Cardiac muscle cell (in vitro differentiated cells and primary cell): Measurements from ENCODE around the gene RAP1GAP. TPM values are rescaled to one million over a fixed set of nuclear protein-coding genes. Genes with fewer than 3 reads are reported as not detected.

Experiments
- DNase-seq, 2 donors: peaks; one replicate each; pipeline versions ENCODE4 v3.0.0 to v3.0.0-alpha.2; 2010 to 2017; ENCODE audit warnings: low read depth in 1 of 2, low spot score in 1 of 2
- H3K27ac ChIP-seq: fragments of 200-600 bp; sonication (generic); 2 replicates; pipeline ENCODE4 v1.5.1; 2016
- H3K27me3 ChIP-seq: fragments of 200-600 bp; sonication (generic); 2 replicates; pipeline ENCODE4 v1.6.0; 2016; ENCODE audit warnings: control low read depth
- H3K36me3 ChIP-seq: fragments of 200-600 bp; sonication (generic); 2 replicates; pipeline ENCODE4 v1.5.1; 2016; ENCODE audit warnings: control low read depth
- H3K4me1 ChIP-seq: fragments of 200-600 bp; sonication (generic); 2 replicates; pipeline ENCODE4 v1.8.1; 2017; ENCODE audit warnings: low read depth, mild to moderate bottlenecking, mixed run types
- H3K4me3 ChIP-seq: fragments of 200-600 bp; sonication (generic); 2 replicates; pipeline ENCODE4 v1.5.1; 2016; ENCODE audit warnings: mild to moderate bottlenecking
- H3K9me3 ChIP-seq: fragments of 200-600 bp; sonication (generic); 2 replicates; pipeline ENCODE4 v1.5.1; 2017; ENCODE audit warnings: low read depth, mild to moderate bottlenecking, control low read depth
- polyA plus RNA-seq: library from polyadenylated mRNA; unstranded; fragments of >200 nt; fragmentation: Nextera tagmentation; extraction: Ambion mirVana; gene quantifications from 2 replicates; pipeline ENCODE4 v1.2.1, GENCODE V29; 2016
- total RNA-seq: library from RNA; depleted of rRNA; stranded (reverse); fragments of >200 nt; gene quantifications from 2 replicates; pipeline ENCODE4 v1.2.3, GENCODE V29; 2016
- TF ChIP-seq, protein P1 (sequence below): IDR thresholded peaks from 2 replicates; pipeline ENCODE4 v1.5.1; 2012; ENCODE audit warnings: low read depth, mild to moderate bottlenecking, low read length

RAP1GAP gene
- total and polyA plus RNA-seq, 2 experiments from 2014 or later = 5.8 to 7.4 TPM

GRCh38 chr1:21610989-21611785 lies 58.0 kb downstream of the RAP1GAP start:
- TF ChIP-seq, protein P1, sequence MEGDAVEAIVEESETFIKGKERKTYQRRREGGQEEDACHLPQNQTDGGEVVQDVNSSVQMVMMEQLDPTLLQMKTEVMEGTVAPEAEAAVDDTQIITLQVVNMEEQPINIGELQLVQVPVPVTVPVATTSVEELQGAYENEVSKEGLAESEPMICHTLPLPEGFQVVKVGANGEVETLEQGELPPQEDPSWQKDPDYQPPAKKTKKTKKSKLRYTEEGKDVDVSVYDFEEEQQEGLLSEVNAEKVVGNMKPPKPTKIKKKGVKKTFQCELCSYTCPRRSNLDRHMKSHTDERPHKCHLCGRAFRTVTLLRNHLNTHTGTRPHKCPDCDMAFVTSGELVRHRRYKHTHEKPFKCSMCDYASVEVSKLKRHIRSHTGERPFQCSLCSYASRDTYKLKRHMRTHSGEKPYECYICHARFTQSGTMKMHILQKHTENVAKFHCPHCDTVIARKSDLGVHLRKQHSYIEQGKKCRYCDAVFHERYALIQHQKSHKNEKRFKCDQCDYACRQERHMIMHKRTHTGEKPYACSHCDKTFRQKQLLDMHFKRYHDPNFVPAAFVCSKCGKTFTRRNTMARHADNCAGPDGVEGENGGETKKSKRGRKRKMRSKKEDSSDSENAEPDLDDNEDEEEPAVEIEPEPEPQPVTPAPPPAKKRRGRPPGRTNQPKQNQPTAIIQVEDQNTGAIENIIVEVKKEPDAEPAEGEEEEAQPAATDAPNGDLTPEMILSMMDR = no peak
- H3K36me3 ChIP-seq = no peaks in the 10 kb centered on the region

DNA sequence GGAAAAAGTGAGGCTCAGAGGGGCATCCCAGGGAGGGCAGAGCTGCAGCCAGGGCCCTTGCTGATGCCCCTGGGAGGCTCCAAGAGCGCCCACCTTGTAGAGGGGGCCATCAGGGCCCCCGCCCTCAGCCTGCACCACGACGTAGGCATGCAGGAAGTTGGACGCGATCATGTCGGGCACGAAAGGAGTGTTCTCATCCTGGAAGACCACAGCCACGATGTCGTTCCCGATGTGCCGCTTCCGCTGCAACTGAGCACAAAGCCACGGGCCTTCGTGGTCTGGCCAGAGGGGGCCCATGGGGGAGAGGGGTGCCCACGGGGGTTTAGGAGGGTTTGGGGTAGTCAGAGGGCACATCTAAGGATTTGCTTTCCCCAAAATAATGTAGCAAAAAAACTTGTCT lies 59.1 kb downstream of the RAP1GAP start:
- Histone ChIP-seq H3K27me3 (no peaks in the 10 kb centered on the region), H3K4me3 (no peak overlapping the region), H3K27ac (no peak overlapping the region), H3K4me1 (peaks cover 3% of the 10 kb centered on the region), H3K9me3 (no peaks in the 10 kb centered on the region), H3K36me3 (no peaks in the 10 kb centered on the region)
- TF ChIP-seq, protein P1 = no peak
- DNase-seq = no peak

More at GRCh38 chr1:21610989-21611785, 58.0 kb downstream of the RAP1GAP start:
- H3K27me3 ChIP-seq = no peaks in the 10 kb centered on the region
- H3K4me1 ChIP-seq = peaks cover 3% of the 10 kb centered on the region
- DNase-seq = no peak
- no peak overlapping the region for H3K27ac ChIP-seq
- no peaks in the 10 kb centered on the region for H3K9me3 ChIP-seq
- H3K4me3 ChIP-seq = no peak overlapping the region

DNA sequence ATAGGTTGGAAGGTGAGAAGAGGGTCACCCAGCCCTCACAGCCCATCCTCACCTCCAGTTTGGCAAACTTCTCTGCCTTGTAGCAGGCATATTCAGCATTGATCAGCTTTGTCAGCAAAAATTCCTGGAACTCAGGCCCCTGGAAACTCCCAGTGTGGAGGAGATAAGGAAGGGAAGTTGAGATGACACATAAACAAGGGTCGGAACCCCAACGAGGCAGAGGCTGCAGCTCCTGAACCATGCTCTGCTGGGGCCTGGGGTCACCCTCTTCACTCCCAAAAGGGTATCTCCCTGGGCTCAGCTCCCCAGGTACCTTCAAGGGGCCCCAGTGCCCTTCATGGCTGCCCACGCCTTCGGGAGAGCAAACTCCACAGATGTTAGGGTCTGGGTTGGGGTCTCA lies 60.4 kb downstream of the RAP1GAP start:
- Histone ChIP-seq H3K9me3 (no peaks in the 10 kb centered on the region), H3K4me3 (no peak overlapping the region), H3K27ac (no peak overlapping the region), H3K36me3 (no peaks in the 10 kb centered on the region), H3K4me1 (peaks cover 3% of the 10 kb centered on the region), H3K27me3 (no peaks in the 10 kb centered on the region)
- no peak for DNase-seq
- TF ChIP-seq, protein P1 = no peak

DNA sequence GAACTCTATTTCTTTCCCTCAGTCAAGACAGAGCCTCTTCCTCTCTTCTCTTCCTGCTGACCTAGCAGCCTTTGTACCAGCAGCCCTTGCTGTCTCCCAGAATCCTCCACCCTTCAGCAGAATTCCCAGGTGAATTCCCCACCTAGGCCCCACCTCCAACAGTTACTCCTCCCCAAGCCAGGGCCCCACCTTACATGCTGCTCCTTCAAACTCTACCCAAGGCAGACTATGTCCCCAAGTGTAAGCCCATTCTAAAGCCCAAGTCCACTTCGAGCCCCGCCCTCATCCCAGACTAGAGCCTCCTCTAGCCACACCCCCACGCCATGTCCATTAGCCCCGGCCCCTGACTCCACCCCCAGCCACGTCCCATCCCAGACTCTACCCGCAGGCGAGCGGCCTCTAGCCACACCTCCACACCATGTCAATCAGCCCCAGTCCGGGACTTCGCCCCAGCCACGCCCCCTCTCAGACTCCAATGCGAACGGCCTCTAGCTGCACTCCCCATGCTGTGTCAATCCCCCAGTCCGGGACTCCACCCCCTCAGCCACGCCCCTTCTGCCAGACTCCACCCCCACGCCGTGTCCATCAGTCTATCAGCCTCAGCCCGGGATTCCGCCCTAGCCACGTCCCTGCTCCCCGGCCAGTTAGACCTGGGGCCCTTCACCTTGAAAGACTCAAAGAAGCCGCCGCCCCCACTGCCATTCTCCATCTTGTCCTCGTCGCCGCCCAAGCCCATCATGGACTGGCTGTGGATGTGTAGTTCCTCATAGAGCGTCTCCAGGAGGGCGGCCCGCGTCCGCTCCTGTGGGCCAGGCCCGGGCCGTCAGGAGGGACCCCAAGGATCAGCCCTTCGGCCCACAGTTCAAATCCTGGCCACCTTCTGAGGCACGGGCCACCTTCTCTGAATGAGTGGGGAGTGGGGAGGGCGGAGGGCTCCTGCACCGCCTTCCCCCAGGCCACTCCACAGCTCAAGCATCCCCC lies 61.3 kb downstream of the RAP1GAP start:
- TF ChIP-seq, protein P1 = no peak
- H3K9me3 ChIP-seq = no peaks in the 10 kb centered on the region
- H3K27me3 ChIP-seq = no peaks in the 10 kb centered on the region
- H3K4me1 ChIP-seq = peaks cover 3% of the 10 kb centered on the region
- H3K4me3 ChIP-seq = no peak overlapping the region
- peak; percentile 92 to 95 for DNase-seq
- no peak overlapping the region for H3K27ac ChIP-seq
- no peaks in the 10 kb centered on the region for H3K36me3 ChIP-seq

- Histone ChIP-seq H3K27me3 (no peaks in the 10 kb centered on the region), H3K27ac (no peak overlapping the region), H3K9me3 (no peaks in the 10 kb centered on the region), H3K4me1 (peaks cover 3% of the 10 kb centered on the region), H3K36me3 (no peaks in the 10 kb centered on the region), H3K4me3 (no peak overlapping the region)
- TF ChIP-seq, protein P1 = no peak
- DNase-seq = no peak
Measured at GRCh38 chr1:21605964-21606705, 63.0 kb downstream of the RAP1GAP start.
